ENCODE data around the gene RNF222.

Gene RNF222

GRCh38 chr17:8345052-8345690 is 52.5 kb downstream of the RNF222 start:
- no peak for DNase-seq

GRCh38 chr17:8341456-8341855 is 56.2 kb downstream of the RNF222 start:
- DNase-seq, result no peak
